NCI-H146 treated with DMSO at 0.1 percent for 48 hours (cell line): Measurements from ENCODE around the gene KRT4.
"Not testable (repeated sequence)": the region's sequence is repeated elsewhere in the genome, so short reads cannot be mapped to it uniquely, and the experiment has no call there.

ENCODE experiments used
- DNase-seq: peaks from one replicate; lab custom pipeline; 2025; ENCODE audit not compliant: unreplicated experiment; lab: John Stamatoyannopoulos, UW

Gene KRT4

GRCh38 chr12:52776435-52776834 lies 37.5 kb downstream of the KRT4 start:
- DNase-seq = no peak

- no peak for DNase-seq
Observed at GRCh38 chr12:52774629-52775250, 39.2 kb downstream of the KRT4 start.

GRCh38 chr12:52772772-52773171 lies 41.1 kb downstream of the KRT4 start:
- no peak for DNase-seq

- DNase-seq = no peak
Observed at GRCh38 chr12:52772188-52772587, 41.7 kb downstream of the KRT4 start.

- no peak for DNase-seq
Observed at GRCh38 chr12:52771505-52771904, 42.4 kb downstream of the KRT4 start.

GRCh38 chr12:52771088-52771487 lies 42.8 kb downstream of the KRT4 start:
- DNase-seq = no peak

- no peak for DNase-seq
Observed at GRCh38 chr12:52769946-52770345, 44.0 kb downstream of the KRT4 start.

- no peak for DNase-seq
Observed at GRCh38 chr12:52769354-52769753, 44.6 kb downstream of the KRT4 start.

GRCh38 chr12:52768479-52769200 lies 45.3 kb downstream of the KRT4 start:
- DNase-seq = no peak

- no peak for DNase-seq
Observed at GRCh38 chr12:52767427-52767826, 46.5 kb downstream of the KRT4 start.

GRCh38 chr12:52767020-52767379 lies 46.9 kb downstream of the KRT4 start:
- DNase-seq = no peak

GRCh38 chr12:52766351-52767019 lies 47.4 kb downstream of the KRT4 start:
- no peak for DNase-seq

GRCh38 chr12:52765702-52766101 lies 48.2 kb downstream of the KRT4 start:
- DNase-seq = no peak

GRCh38 chr12:52763991-52764390 lies 49.9 kb downstream of the KRT4 start:
- DNase-seq = no peak

- DNase-seq = no peak
Observed at GRCh38 chr12:52763036-52763659, 50.8 kb downstream of the KRT4 start.

GRCh38 chr12:52761802-52762201 lies 52.1 kb downstream of the KRT4 start:
- DNase-seq = no peak

GRCh38 chr12:52761218-52761617 lies 52.7 kb downstream of the KRT4 start:
- not testable (repeated sequence) for DNase-seq

GRCh38 chr12:52760623-52761022 lies 53.3 kb downstream of the KRT4 start:
- no peak for DNase-seq

GRCh38 chr12:52759695-52760094 lies 54.2 kb downstream of the KRT4 start:
- DNase-seq = no peak

GRCh38 chr12:52759218-52759617 lies 54.7 kb downstream of the KRT4 start:
- no peak for DNase-seq

GRCh38 chr12:52757449-52758176 lies 56.3 kb downstream of the KRT4 start:
- DNase-seq = no peak
